Measurements from ENCODE around the gene ALKBH6.

ALKBH6 gene

GRCh38 chr19:36008336-36008978 lies 5.6 kb downstream of the ALKBH6 start, which contains the start of gene SYNE4:
Gene SYNE4, minus strand, starts transcription at chr19:36008813. Its CDS starts 132 bp downstream, at chr19:36008681.
- TF ChIP-seq YY1 (IDR thresholded peaks at IDR 0.05; ENCODE audit: low read depth) = peak; percentile 34; the same call in 1 of the 2 replicates
- TF ChIP-seq, protein P1, sequence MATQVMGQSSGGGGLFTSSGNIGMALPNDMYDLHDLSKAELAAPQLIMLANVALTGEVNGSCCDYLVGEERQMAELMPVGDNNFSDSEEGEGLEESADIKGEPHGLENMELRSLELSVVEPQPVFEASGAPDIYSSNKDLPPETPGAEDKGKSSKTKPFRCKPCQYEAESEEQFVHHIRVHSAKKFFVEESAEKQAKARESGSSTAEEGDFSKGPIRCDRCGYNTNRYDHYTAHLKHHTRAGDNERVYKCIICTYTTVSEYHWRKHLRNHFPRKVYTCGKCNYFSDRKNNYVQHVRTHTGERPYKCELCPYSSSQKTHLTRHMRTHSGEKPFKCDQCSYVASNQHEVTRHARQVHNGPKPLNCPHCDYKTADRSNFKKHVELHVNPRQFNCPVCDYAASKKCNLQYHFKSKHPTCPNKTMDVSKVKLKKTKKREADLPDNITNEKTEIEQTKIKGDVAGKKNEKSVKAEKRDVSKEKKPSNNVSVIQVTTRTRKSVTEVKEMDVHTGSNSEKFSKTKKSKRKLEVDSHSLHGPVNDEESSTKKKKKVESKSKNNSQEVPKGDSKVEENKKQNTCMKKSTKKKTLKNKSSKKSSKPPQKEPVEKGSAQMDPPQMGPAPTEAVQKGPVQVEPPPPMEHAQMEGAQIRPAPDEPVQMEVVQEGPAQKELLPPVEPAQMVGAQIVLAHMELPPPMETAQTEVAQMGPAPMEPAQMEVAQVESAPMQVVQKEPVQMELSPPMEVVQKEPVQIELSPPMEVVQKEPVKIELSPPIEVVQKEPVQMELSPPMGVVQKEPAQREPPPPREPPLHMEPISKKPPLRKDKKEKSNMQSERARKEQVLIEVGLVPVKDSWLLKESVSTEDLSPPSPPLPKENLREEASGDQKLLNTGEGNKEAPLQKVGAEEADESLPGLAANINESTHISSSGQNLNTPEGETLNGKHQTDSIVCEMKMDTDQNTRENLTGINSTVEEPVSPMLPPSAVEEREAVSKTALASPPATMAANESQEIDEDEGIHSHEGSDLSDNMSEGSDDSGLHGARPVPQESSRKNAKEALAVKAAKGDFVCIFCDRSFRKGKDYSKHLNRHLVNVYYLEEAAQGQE (IDR thresholded peaks at IDR 0.05; ENCODE audit: low read depth) = no peak
- TF ChIP-seq, protein P2, sequence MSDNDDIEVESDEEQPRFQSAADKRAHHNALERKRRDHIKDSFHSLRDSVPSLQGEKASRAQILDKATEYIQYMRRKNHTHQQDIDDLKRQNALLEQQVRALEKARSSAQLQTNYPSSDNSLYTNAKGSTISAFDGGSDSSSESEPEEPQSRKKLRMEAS (IDR thresholded peaks at IDR 0.05) = peak; percentile 77
- TF ChIP-seq TCF12 (IDR thresholded peaks at IDR 0.05; ENCODE audit: low read depth) = 0 out of 2 replicates have a peak, but pooled peaks have one; percentile 21
- TF ChIP-seq EP300 (IDR thresholded peaks at IDR 0.05; ENCODE audit: borderline replicate concordance) = no peak; the same call in 1 of the 2 replicates
- TF ChIP-seq, protein P3, sequence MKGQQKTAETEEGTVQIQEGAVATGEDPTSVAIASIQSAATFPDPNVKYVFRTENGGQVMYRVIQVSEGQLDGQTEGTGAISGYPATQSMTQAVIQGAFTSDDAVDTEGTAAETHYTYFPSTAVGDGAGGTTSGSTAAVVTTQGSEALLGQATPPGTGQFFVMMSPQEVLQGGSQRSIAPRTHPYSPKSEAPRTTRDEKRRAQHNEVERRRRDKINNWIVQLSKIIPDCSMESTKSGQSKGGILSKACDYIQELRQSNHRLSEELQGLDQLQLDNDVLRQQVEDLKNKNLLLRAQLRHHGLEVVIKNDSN (IDR thresholded peaks at IDR 0.05) = peak; percentile 70
- TF ChIP-seq CEBPB (IDR thresholded peaks at IDR 0.05) = no peak
- TF ChIP-seq FOXM1 (IDR thresholded peaks at IDR 0.05; ENCODE audit: borderline replicate concordance, low read depth) = no peak
- TF ChIP-seq TAF1 (IDR thresholded peaks at IDR 0.05; ENCODE audit: low read depth) = peak; percentile 73; the same call in 1 of the 2 replicates
- no peak for TF ChIP-seq CREB1 (IDR thresholded peaks at IDR 0.05; ENCODE audit: low read depth)

DNA sequence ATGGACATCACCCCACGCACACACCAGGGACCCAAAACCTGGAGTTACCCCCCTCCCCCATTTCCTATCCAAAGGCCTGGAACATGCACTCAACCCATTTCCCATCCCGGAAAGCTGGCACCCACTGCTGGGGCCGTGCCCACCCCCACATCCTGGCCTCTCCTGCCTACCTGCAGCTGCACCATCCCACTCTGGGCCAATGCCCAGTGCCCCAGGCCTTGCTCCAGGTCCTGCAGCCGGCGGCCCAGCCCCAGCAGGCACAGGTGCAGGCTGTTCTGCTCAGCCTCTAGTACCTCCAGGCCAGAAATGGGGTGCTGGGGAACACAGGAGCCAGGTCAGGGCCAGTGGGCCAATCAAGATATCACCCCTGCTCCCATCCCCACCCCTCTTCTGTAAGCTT lies 7.1 kb downstream of the ALKBH6 start:
- TF ChIP-seq RAD21 (IDR thresholded peaks at IDR 0.05; ENCODE audit: low read depth) (no peak), FOXM1 (IDR thresholded peaks at IDR 0.05; ENCODE audit: borderline replicate concordance, low read depth) (no peak)

GRCh38 chr19:36003284-36003683 lies 10.7 kb downstream of the ALKBH6 start:
- TF ChIP-seq, protein P3 (IDR thresholded peaks at IDR 0.05) = no peak
- TF ChIP-seq CEBPB (IDR thresholded peaks at IDR 0.05) (no peak), RAD21 (IDR thresholded peaks at IDR 0.05; ENCODE audit: low read depth) (no peak), TEAD4 (IDR thresholded peaks at IDR 0.05) (no peak), TCF12 (IDR thresholded peaks at IDR 0.05; ENCODE audit: low read depth) (no peak), CREB1 (IDR thresholded peaks at IDR 0.05; ENCODE audit: low read depth) (no peak), ZBTB7A (IDR thresholded peaks at IDR 0.05; ENCODE audit: low read depth) (no peak), YY1 (IDR thresholded peaks at IDR 0.05; ENCODE audit: low read depth) (no peak), EGR1 (IDR thresholded peaks at IDR 0.05) (no peak), EP300 (IDR thresholded peaks at IDR 0.05; ENCODE audit: borderline replicate concordance) (no peak), FOXM1 (IDR thresholded peaks at IDR 0.05; ENCODE audit: borderline replicate concordance, low read depth) (no peak), TAF1 (IDR thresholded peaks at IDR 0.05; ENCODE audit: low read depth) (no peak), NFIC (IDR thresholded peaks at IDR 0.05) (no peak)
- TF ChIP-seq, protein P2 (IDR thresholded peaks at IDR 0.05) = no peak
- TF ChIP-seq, protein P1 (IDR thresholded peaks at IDR 0.05; ENCODE audit: low read depth) = no peak

GRCh38 chr19:36001605-36002004 lies 12.4 kb downstream of the ALKBH6 start:
- TF ChIP-seq CREB1 (IDR thresholded peaks at IDR 0.05; ENCODE audit: low read depth) = no peak
- TF ChIP-seq RAD21 (IDR thresholded peaks at IDR 0.05; ENCODE audit: low read depth) = no peak
- no peak for TF ChIP-seq EGR1 (IDR thresholded peaks at IDR 0.05)
- no peak for TF ChIP-seq TEAD4 (IDR thresholded peaks at IDR 0.05)
- TF ChIP-seq, protein P3 (IDR thresholded peaks at IDR 0.05) = no peak

DNA sequence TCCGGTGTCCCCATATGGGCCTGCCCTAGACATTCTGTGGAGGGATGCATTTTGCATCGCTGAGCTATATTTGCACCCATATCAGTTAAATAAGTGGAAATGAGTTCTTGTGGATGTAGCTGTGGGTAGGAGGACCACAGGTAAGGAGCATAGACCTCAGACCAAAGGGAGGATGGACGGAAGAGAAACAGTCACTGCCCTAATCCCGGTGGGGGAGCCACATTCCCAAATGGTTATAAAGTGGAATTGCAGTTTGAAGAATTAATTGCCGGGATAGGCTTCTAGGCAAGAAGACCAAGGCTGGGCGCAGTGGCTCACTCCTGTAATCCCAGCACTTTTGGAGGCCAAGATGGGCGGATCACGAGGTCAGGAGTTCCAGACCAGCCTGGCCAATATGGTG lies 17.2 kb downstream of the ALKBH6 start:
- TF ChIP-seq CREB1 (IDR thresholded peaks at IDR 0.05; ENCODE audit: low read depth) = no peak
- no peak for TF ChIP-seq ZBTB7A (IDR thresholded peaks at IDR 0.05; ENCODE audit: low read depth)
- TF ChIP-seq EP300 (IDR thresholded peaks at IDR 0.05; ENCODE audit: borderline replicate concordance) = no peak
- TF ChIP-seq RAD21 (IDR thresholded peaks at IDR 0.05; ENCODE audit: low read depth) = no peak
- TF ChIP-seq NFIC (IDR thresholded peaks at IDR 0.05) = no peak
- TF ChIP-seq, protein P1 (IDR thresholded peaks at IDR 0.05; ENCODE audit: low read depth) = no peak
- TF ChIP-seq, protein P3 (IDR thresholded peaks at IDR 0.05) = no peak
- TF ChIP-seq YY1 (IDR thresholded peaks at IDR 0.05; ENCODE audit: low read depth) = no peak
